ENCODE measurements around the gene PM20D1.

DNA sequence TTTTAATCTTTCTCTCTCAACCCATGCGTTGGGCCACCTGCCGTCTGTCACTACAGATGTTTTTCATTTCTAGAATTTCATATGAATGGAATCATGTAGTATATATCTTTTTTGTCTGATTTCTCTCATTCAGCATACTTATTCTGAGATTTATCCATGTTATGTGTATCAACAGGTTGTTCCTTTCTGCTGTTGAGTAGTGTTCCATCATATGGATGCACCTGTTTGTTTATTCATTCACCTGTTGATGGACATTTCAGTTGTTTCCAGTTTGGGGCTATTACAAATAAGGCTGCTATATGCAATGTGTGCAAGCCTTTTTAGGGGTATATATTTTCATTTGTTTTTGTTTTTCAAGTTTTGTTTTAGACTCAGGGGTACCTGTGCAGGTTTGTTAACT lies 27.5 kb downstream of the PM20D1 start:
- TF ChIP-seq POLR2A (IDR thresholded peaks at IDR 0.05; ENCODE audit: low read length) (no peak), GATA1 (IDR thresholded peaks at IDR 0.05; ENCODE audit: low read depth, low read length) (no peak)

Measured in erythroblast (primary cell).